Left lung (tissue), 10 donors: Measurements from ENCODE around the gene FAM107B. TPM values are rescaled to one million over a fixed set of nuclear protein-coding genes. Genes with fewer than 3 reads are reported as not detected.

ENCODE experiments used
- ATAC-seq: fragments of 200-7000 bp; cut with Tn5 transposase; one replicate; pipeline ENCODE4 v1.9.1; 2020; ENCODE audit warnings: moderate library complexity
- DNase-seq, 4 donors: peaks; one replicate each; pipeline ENCODE4 v3.0.0-alpha.2; 2013 to 2020
- H3K27ac ChIP-seq, 2 donors: fragments of 200-600 bp; sonication (generic) in 1 of 2; one replicate each; pipeline versions ENCODE4 v1.5.0 to v1.8.0; 2020 to 2021
- H3K27me3 ChIP-seq, 2 donors: fragments of 200-600 bp; sonication (generic) in 1 of 2; one replicate each; pipeline versions ENCODE4 v1.5.0 to v1.8.0; 2020 to 2021
- H3K36me3 ChIP-seq, 2 donors: fragments of 200-600 bp; sonication (generic) in 1 of 2; one replicate each; pipeline versions ENCODE4 v1.5.0 to v1.8.0; 2020 to 2021
- H3K4me1 ChIP-seq, 2 donors: fragments of 200-600 bp; one replicate each; pipeline ENCODE4 v1.8.0; 2021
- H3K4me3 ChIP-seq, 2 donors: fragments of 200-600 bp; sonication (generic) in 1 of 2; one replicate each; pipeline versions ENCODE4 v1.5.0 to v1.8.0; 2020 to 2021; ENCODE audit warnings: mild to moderate bottlenecking in 1 of 2
- H3K9me3 ChIP-seq, 2 donors: fragments of 200-600 bp; sonication (generic) in 1 of 2; one replicate each; pipeline versions ENCODE4 v1.5.0 to v1.8.0; 2020 to 2021
- intact Hi-C, 2 donors: fragments of 100-400 bp; cut with DNase I; formaldehyde crosslinking; loops; one replicate each; pipeline versions ENCODE4 v1.11.2 to v1.14.2; 2022
- polyA plus RNA-seq, 6 donors: library from polyadenylated mRNA; unstranded; fragments of 120-200 nt; gene quantifications; one replicate each; pipeline ENCODE4 v1.2.1, GENCODE V29; 2013; ENCODE audit not compliant: insufficient read length in 6 of 6
- total RNA-seq, 2 donors: library from RNA; stranded (reverse); fragmentation: NEBNext Ultra II Directional; extraction: Animal tissue kit (Norgen Biotek cat#: 25700); gene quantifications; one replicate each; pipeline ENCODE4 v1.2.1, GENCODE V29; 2021
- TF ChIP-seq, protein P1 (sequence below), 2 donors: fragments of 200-600 bp; sonication (generic) in 1 of 2; IDR thresholded peaks; one replicate each; pipeline versions ENCODE4 v1.5.0 to v1.8.0; 2021; ENCODE audit warnings: antibody characterized with exemption in 2 of 2
- donor health status: DM: no; HTN: yes; CAD: no.
- donor health status: DM: no; HTN: no; CAD: no.

The FAM107B gene
- total and polyA plus RNA-seq, 8 donors, result 66.2 to 93.6 (median 83.0) TPM

DNA sequence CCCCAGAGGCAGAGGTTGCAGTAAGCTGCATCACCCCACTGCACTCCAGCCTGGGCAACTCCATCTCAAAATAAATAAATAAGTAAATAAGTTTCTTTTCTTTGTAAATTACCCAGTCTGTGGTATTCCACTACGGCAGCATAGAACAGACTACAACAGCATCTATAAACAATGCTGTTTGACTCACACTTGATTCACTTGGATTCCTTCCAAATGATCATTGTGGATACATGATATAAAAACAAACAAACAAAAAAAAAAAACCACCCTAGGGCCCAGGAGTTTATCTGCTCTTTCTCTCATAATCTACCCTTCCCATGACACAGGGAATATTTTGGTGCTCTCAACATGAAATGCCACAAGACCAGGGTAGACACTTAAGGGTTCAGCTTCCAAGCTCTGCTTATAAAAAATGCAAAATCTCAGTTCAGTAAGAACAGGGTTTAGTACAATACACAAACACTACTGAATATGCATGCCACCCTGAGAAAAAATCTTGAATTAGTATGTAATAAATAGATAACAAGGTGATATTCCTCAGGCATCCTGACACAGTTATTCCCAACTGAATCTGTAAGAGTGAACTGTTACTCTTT lies 200.9 kb downstream of the FAM107B start:
- Histone ChIP-seq H3K27me3 (no peaks in the 10 kb centered on the region), H3K4me1 (peaks cover 10 to 71% of the 10 kb centered on the region in 2 donors), H3K4me3 (no peak overlapping the region), H3K36me3 (no peaks in the 10 kb centered on the region), H3K9me3 (no peaks in the 10 kb centered on the region), H3K27ac (peak overlapping the region in 1 of 2 donors; percentile 83)
- no peak for DNase-seq
- TF ChIP-seq, protein P1, sequence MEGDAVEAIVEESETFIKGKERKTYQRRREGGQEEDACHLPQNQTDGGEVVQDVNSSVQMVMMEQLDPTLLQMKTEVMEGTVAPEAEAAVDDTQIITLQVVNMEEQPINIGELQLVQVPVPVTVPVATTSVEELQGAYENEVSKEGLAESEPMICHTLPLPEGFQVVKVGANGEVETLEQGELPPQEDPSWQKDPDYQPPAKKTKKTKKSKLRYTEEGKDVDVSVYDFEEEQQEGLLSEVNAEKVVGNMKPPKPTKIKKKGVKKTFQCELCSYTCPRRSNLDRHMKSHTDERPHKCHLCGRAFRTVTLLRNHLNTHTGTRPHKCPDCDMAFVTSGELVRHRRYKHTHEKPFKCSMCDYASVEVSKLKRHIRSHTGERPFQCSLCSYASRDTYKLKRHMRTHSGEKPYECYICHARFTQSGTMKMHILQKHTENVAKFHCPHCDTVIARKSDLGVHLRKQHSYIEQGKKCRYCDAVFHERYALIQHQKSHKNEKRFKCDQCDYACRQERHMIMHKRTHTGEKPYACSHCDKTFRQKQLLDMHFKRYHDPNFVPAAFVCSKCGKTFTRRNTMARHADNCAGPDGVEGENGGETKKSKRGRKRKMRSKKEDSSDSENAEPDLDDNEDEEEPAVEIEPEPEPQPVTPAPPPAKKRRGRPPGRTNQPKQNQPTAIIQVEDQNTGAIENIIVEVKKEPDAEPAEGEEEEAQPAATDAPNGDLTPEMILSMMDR (IDR thresholded peaks at IDR 0.05), result no peak
- intact Hi-C loops, result no loop called here
- no peak for ATAC-seq

DNA sequence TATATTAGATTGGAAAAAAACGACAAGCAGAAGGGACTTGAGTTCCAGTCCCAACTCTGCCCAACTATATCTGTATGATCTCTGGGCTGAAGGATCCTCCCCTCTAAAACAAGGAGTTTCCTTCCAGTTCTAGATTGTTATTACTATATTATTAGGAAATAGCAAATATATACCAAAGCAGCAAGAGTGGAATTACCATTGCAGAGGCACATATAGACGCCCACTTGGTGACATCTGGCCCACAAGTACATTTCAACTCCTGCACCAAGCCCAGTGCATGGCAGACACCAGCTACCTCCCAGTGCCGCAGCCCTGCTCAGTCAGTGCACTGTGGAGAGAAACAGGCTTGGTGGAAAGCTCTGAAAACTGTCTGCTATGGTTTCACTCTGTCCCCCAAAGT lies 201.9 kb downstream of the FAM107B start:
- ATAC-seq (no peak), DNase-seq (no peak)
- H3K4me3 ChIP-seq, result no peak overlapping the region
- peaks cover 7 to 63% of the 10 kb centered on the region in 2 donors for H3K4me1 ChIP-seq
- no peaks in the 10 kb centered on the region for H3K27me3 ChIP-seq
- H3K27ac ChIP-seq, result peak overlapping the region; percentile 50 to 83
- H3K36me3 ChIP-seq, result peaks cover 0 to 4% of the 10 kb centered on the region in 2 donors
- intact Hi-C loops, result no loop called here
- H3K9me3 ChIP-seq, result no peaks in the 10 kb centered on the region
- TF ChIP-seq, protein P1 (IDR thresholded peaks at IDR 0.05), result no peak

DNA sequence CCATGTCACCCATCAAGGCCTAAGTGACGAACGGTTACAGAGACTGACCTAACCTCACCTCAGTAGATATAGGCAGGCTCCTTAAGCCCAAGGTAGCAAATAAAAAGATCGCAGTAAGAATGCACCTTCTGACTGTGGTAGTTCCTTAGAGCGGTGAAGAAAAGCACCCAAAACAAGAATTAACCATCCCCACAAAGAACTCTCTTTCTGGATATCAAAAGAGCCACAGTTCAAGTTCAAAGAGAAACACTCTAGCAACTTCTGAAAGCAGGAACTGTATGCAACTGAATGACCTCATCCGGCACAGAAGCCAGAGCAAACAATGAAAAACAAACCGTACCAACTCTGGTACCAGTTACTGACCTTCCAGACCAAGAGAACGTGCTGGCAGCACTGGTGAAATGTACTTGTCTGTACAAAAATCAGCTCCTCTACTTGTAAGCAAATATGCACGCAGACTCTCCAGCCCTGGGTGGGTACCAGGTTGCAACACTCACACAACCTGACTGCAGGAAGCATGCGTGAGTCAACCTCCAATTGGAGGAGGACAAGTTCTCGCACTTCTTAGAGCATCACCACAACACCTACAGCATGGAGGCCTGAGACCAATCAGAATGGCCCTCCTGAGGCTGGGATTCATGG lies 202.7 kb downstream of the FAM107B start:
- no peaks in the 10 kb centered on the region for H3K27me3 ChIP-seq
- TF ChIP-seq, protein P1 (IDR thresholded peaks at IDR 0.05), result no peak
- peaks cover 0 to 12% of the 10 kb centered on the region in 2 donors for H3K36me3 ChIP-seq
- peaks cover 3 to 59% of the 10 kb centered on the region in 2 donors for H3K4me1 ChIP-seq
- no peaks in the 10 kb centered on the region for H3K9me3 ChIP-seq
- H3K4me3 ChIP-seq, result peak overlapping the region in 1 of 2 donors; percentile 9
- ATAC-seq (peak; percentile 85), DNase-seq (peak in 2 of 4 donors; percentile 83 to 84)
- H3K27ac ChIP-seq, result peak overlapping the region; percentile 50 to 83
- intact Hi-C loops, result no loop called here

DNA sequence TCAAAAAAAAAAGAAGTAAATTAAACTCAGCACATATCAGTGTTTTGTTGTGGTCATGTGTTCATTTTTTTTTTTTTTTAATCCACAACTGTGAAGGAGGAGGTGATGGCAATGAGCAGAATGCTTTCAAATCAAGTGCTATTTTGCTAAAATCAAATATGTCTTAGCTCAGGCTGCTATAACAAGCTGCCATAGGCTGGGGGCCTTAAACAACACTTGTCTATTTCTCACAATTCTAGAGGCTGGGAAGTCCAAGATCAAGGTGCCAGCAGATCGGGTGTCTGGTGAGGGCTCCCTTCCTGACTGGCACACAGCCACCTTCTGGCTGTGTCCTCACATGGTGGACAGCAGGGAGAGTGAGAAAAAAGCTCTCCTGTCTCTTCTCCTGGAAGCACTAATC lies 203.9 kb downstream of the FAM107B start:
- Histone ChIP-seq H3K36me3 (peaks cover 0 to 23% of the 10 kb centered on the region in 2 donors), H3K4me1 (peaks cover 3 to 67% of the 10 kb centered on the region in 2 donors), H3K27ac (peak overlapping the region; percentile 50 to 83), H3K4me3 (no peak overlapping the region), H3K27me3 (no peaks in the 10 kb centered on the region), H3K9me3 (no peaks in the 10 kb centered on the region)
- TF ChIP-seq, protein P1 (IDR thresholded peaks at IDR 0.05), result no peak
- no peak for ATAC-seq
- intact Hi-C loops, result no loop called here
- DNase-seq, result no peak

DNA sequence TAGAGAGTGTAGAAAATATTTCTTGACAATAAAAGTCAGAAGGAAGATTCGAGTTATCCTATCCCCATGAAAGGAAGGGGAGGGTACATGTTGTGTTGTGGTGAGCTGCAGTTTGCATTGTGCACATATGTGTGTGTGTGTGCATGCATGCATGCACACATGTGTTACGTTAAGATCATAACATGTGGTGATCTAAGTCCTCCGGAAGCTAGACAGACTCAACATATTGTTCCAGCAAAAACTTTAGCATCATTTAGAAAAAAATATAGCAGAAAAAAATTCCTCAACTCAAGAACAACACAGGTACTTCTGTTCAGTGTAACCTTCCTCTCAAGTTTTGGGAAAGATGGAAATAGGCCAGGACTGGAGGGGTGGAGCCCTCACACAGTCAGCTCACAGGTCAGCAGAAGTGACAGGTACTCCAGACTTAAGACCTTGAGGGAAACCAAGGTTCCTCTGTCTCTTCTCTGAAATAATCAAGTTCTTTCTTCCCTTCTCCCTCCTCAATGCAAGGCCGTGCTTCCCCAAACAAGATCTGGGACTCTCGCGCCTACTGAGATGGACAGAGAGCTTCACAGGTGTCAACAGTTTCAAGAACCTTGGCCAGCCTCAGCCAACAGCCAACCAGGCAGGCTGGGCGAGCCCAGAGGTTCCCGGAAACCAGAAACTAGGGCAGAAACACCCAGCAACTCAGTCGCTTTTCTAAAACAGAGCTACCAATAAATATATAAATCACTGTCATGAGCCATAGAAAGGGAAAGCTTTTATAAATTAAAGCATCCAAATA lies 205.2 kb downstream of the FAM107B start:
- Histone ChIP-seq H3K9me3 (no peaks in the 10 kb centered on the region), H3K4me1 (peaks cover 3 to 78% of the 10 kb centered on the region in 2 donors), H3K36me3 (peaks cover 0 to 23% of the 10 kb centered on the region in 2 donors), H3K27me3 (no peaks in the 10 kb centered on the region), H3K4me3 (no peak overlapping the region), H3K27ac (peak overlapping the region; percentile 50 to 65)
- DNase-seq, result no peak
- ATAC-seq, result peak; percentile 55
- TF ChIP-seq, protein P1 (IDR thresholded peaks at IDR 0.05), result no peak
- intact Hi-C loops, result no loop called here
